SK-N-SH treated with all-trans-retinoic acid at 6 μM for 48 hours (cell line): Measurements from ENCODE around the gene SAMD4A.

ENCODE experiments used
- ATAC-seq: fragments of 200-7000 bp; cut with Tn5 transposase; 3 replicates; pipeline ENCODE4 v1.9.1; 2020; ENCODE audit warnings: mild to moderate bottlenecking, moderate library complexity
- ARNTL ChIP-seq: fragments of 450-650 bp; formaldehyde crosslinking; IDR thresholded peaks from 2 replicates; pipeline ENCODE4 v1.5.0; 2020; ENCODE audit warnings: low read depth, mild to moderate bottlenecking, moderate library complexity, borderline replicate concordance
- BACH2 ChIP-seq: fragments of 250-450 bp; sonication (Bioruptor Pico); IDR thresholded peaks from 2 replicates; pipeline ENCODE4 v1.9.0; 2021; ENCODE audit warnings: mild to moderate bottlenecking, borderline replicate concordance
- CSDC2 ChIP-seq: fragments of 250-450 bp; sonication (Bioruptor Pico); IDR thresholded peaks from 2 replicates; pipeline ENCODE4 v1.5.0; 2020; ENCODE audit warnings: mild to moderate bottlenecking, moderate library complexity
- ESRRG ChIP-seq: fragments of 250-450 bp; sonication (Bioruptor Pico); IDR thresholded peaks from 2 replicates; pipeline ENCODE4 v1.6.1; 2021; ENCODE audit warnings: mild to moderate bottlenecking
- GLIS3 ChIP-seq: fragments of 250-450 bp; sonication (Bioruptor Pico); IDR thresholded peaks from 2 replicates; pipeline ENCODE4 v1.5.0; 2020; ENCODE audit warnings: mild to moderate bottlenecking, moderate library complexity
- ISL1 ChIP-seq: fragments of 250-450 bp; sonication (Bioruptor Pico); IDR thresholded peaks from 2 replicates; pipeline ENCODE4 v2.1.2; 2022; ENCODE audit warnings: mild to moderate bottlenecking, moderate library complexity
- OSR1 ChIP-seq: fragments of 250-450 bp; sonication (Bioruptor Pico); IDR thresholded peaks from 2 replicates; pipeline ENCODE4 v1.8.0; 2022; ENCODE audit warnings: moderate library complexity, mild to moderate bottlenecking, inconsistent platforms
- PPARA ChIP-seq: fragments of 250-450 bp; sonication (Bioruptor Pico); IDR thresholded peaks from 2 replicates; pipeline ENCODE4 v1.5.0; 2020; ENCODE audit warnings: mild to moderate bottlenecking, borderline replicate concordance
- RARB ChIP-seq: fragments of 250-450 bp; sonication (Bioruptor Pico); IDR thresholded peaks from 2 replicates; pipeline ENCODE4 v1.8.0; 2021; ENCODE audit warnings: mild to moderate bottlenecking, moderate library complexity
- SNAI2 ChIP-seq: fragments of 250-450 bp; sonication (Bioruptor Pico); IDR thresholded peaks from 2 replicates; pipeline ENCODE4 v1.5.0; 2020; ENCODE audit warnings: mild to moderate bottlenecking, moderate library complexity
- TCF4 ChIP-seq: fragments of 250-450 bp; sonication (Bioruptor Pico); IDR thresholded peaks from 2 replicates; pipeline ENCODE4 v1.8.0; 2021; ENCODE audit warnings: mild to moderate bottlenecking, moderate library complexity, borderline replicate concordance
- TOX ChIP-seq: fragments of 250-450 bp; sonication (Bioruptor Pico); IDR thresholded peaks from 2 replicates; pipeline ENCODE4 v1.8.0; 2021; ENCODE audit warnings: mild to moderate bottlenecking, moderate library complexity, borderline replicate concordance
- TSHZ2 ChIP-seq: fragments of 250-450 bp; sonication (Bioruptor Pico); IDR thresholded peaks from 2 replicates; pipeline ENCODE4 v1.5.0; 2020; ENCODE audit warnings: mild to moderate bottlenecking, moderate library complexity
- ZC3H10 ChIP-seq: fragments of 250-450 bp; sonication (Bioruptor Pico); IDR thresholded peaks from 2 replicates; pipeline ENCODE4 v1.5.1; 2021; ENCODE audit warnings: mild to moderate bottlenecking, moderate library complexity
- ZFP30 ChIP-seq: fragments of 450-650 bp; formaldehyde crosslinking; IDR thresholded peaks from 2 replicates; pipeline ENCODE4 v1.5.0; 2022; ENCODE audit warnings: mild to moderate bottlenecking, moderate library complexity
- ZNF565 ChIP-seq: fragments of 450-650 bp; formaldehyde crosslinking; conservative IDR thresholded peaks from 2 replicates; pipeline ENCODE4 v1.5.0; 2020; ENCODE audit warnings: low read depth, mild to moderate bottlenecking, moderate library complexity
- ZNF70 ChIP-seq: fragments of 450-650 bp; formaldehyde crosslinking; IDR thresholded peaks from 2 replicates; pipeline ENCODE4 v1.5.0; 2020; ENCODE audit warnings: mild to moderate bottlenecking, moderate library complexity
- ZNF8 ChIP-seq: fragments of 450-650 bp; formaldehyde crosslinking; IDR thresholded peaks from 2 replicates; pipeline ENCODE4 v1.5.0; 2020; ENCODE audit warnings: mild to moderate bottlenecking, moderate library complexity
- TF ChIP-seq, protein P1 (sequence below): fragments of 250-450 bp; sonication (Bioruptor Pico); IDR thresholded peaks from 2 replicates; pipeline ENCODE4 v1.8.0; 2021; ENCODE audit warnings: low read depth, mild to moderate bottlenecking, moderate library complexity, borderline replicate concordance
- TF ChIP-seq, protein P2 (sequence below): fragments of 250-450 bp; sonication (Bioruptor Pico); IDR thresholded peaks from 2 replicates; pipeline ENCODE4 v1.5.1; 2020; ENCODE audit warnings: low read depth, mild to moderate bottlenecking, moderate library complexity
- TF ChIP-seq, protein P3 (sequence below): fragments of 250-450 bp; sonication (Bioruptor Pico); IDR thresholded peaks from 2 replicates; pipeline ENCODE4 v1.5.1; 2021; ENCODE audit warnings: mild to moderate bottlenecking, moderate library complexity
- TF ChIP-seq, protein P4 (sequence below): fragments of 250-450 bp; sonication (Bioruptor Pico); IDR thresholded peaks from 2 replicates; pipeline ENCODE4 v1.8.0; 2020; ENCODE audit warnings: mild to moderate bottlenecking, moderate library complexity, borderline replicate concordance

Gene SAMD4A

DNA sequence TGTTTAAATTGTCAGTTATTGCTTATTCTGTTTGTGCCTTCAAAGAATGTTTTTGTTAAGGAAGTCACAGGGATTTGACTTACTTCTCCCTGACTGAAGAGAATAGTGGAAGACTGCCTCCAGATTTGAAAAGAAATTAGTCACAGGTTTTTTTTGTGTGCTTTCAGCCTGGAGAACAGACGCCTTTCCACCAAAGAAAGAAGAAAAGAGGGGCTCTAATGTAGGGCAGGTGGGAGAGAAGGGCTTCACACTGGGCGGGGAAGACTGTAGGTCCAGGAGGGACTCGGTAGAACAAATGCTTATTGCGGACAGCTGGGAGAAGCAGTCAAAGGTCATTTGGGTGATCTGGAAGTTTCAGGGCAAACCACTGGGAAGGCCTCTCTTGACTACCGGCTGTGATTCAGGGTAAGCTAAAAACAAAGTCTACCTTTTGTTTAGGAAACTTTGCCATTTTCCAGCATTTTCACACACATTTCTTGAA, 76.8 kb downstream of the SAMD4A start:
- TF ChIP-seq, protein P1, sequence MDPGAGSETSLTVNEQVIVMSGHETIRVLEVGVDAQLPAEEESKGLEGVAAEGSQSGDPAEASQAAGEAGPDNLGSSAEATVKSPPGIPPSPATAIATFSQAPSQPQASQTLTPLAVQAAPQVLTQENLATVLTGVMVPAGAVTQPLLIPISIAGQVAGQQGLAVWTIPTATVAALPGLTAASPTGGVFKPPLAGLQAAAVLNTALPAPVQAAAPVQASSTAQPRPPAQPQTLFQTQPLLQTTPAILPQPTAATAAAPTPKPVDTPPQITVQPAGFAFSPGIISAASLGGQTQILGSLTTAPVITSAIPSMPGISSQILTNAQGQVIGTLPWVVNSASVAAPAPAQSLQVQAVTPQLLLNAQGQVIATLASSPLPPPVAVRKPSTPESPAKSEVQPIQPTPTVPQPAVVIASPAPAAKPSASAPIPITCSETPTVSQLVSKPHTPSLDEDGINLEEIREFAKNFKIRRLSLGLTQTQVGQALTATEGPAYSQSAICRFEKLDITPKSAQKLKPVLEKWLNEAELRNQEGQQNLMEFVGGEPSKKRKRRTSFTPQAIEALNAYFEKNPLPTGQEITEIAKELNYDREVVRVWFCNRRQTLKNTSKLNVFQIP: no peak
- TF ChIP-seq ZNF70 (CRISPR knock-in tag): no peak
- no peak for TF ChIP-seq ARNTL
- TF ChIP-seq, protein P2, sequence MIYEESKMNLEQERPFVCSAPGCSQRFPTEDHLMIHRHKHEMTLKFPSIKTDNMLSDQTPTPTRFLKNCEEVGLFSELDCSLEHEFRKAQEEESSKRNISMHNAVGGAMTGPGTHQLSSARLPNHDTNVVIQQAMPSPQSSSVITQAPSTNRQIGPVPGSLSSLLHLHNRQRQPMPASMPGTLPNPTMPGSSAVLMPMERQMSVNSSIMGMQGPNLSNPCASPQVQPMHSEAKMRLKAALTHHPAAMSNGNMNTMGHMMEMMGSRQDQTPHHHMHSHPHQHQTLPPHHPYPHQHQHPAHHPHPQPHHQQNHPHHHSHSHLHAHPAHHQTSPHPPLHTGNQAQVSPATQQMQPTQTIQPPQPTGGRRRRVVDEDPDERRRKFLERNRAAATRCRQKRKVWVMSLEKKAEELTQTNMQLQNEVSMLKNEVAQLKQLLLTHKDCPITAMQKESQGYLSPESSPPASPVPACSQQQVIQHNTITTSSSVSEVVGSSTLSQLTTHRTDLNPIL (CRISPR knock-in tag): no peak
- TF ChIP-seq ESRRG (CRISPR knock-in tag): no peak
- TF ChIP-seq PPARA (CRISPR knock-in tag): no peak
- no peak for TF ChIP-seq OSR1
- no peak for TF ChIP-seq ZC3H10 (CRISPR knock-in tag)
- TF ChIP-seq, protein P3, sequence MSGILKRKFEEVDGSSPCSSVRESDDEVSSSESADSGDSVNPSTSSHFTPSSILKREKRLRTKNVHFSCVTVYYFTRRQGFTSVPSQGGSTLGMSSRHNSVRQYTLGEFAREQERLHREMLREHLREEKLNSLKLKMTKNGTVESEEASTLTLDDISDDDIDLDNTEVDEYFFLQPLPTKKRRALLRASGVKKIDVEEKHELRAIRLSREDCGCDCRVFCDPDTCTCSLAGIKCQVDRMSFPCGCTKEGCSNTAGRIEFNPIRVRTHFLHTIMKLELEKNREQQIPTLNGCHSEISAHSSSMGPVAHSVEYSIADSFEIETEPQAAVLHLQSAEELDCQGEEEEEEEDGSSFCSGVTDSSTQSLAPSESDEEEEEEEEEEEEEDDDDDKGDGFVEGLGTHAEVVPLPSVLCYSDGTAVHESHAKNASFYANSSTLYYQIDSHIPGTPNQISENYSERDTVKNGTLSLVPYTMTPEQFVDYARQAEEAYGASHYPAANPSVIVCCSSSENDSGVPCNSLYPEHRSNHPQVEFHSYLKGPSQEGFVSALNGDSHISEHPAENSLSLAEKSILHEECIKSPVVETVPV (CRISPR knock-in tag): no peak
- TF ChIP-seq GLIS3 (CRISPR knock-in tag): no peak
- TF ChIP-seq TCF4 (CRISPR knock-in tag): no peak
- no peak for TF ChIP-seq ZFP30 (CRISPR knock-in tag)
- no peak for TF ChIP-seq ZNF8
- TF ChIP-seq SNAI2 (CRISPR knock-in tag): no peak
- TF ChIP-seq ZNF565 (CRISPR knock-in tag): no peak
- no peak for ATAC-seq

DNA sequence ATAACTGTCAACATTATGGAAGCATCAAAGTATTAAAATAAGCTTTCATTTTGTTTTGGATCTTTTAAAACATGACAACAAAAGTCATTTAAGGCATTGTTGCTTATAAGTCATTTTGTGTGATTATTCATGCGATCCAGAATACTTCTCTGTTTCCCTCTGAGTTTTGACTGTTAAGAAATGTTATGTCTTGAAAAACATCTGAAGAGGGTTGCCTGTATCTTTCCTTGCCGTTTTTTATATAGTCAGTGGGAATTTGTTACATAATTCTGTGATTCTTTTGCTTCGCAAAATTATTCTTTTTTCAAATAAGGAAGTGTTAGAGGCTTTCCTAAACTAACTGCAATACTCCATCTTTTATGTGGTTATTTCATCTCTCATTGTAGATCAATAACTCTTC, 78.7 kb downstream of the SAMD4A start:
- TF ChIP-seq SNAI2 (CRISPR knock-in tag): no peak
- TF ChIP-seq, protein P1: no peak
- TF ChIP-seq GLIS3 (CRISPR knock-in tag): no peak
- no peak for TF ChIP-seq TCF4 (CRISPR knock-in tag)
- no peak for TF ChIP-seq ARNTL
- TF ChIP-seq TSHZ2 (CRISPR knock-in tag): no peak
- TF ChIP-seq PPARA (CRISPR knock-in tag): no peak
- no peak for TF ChIP-seq ZFP30 (CRISPR knock-in tag)
- TF ChIP-seq TOX: no peak
- no peak for TF ChIP-seq ISL1 (CRISPR knock-in tag)
- no peak for TF ChIP-seq ZNF70 (CRISPR knock-in tag)
- TF ChIP-seq RARB: no peak
- TF ChIP-seq CSDC2: no peak
- no peak for TF ChIP-seq OSR1
- no peak for TF ChIP-seq ZC3H10 (CRISPR knock-in tag)
- no peak for TF ChIP-seq BACH2 (CRISPR knock-in tag)
- TF ChIP-seq, protein P2 (CRISPR knock-in tag): no peak
- TF ChIP-seq, protein P4, sequence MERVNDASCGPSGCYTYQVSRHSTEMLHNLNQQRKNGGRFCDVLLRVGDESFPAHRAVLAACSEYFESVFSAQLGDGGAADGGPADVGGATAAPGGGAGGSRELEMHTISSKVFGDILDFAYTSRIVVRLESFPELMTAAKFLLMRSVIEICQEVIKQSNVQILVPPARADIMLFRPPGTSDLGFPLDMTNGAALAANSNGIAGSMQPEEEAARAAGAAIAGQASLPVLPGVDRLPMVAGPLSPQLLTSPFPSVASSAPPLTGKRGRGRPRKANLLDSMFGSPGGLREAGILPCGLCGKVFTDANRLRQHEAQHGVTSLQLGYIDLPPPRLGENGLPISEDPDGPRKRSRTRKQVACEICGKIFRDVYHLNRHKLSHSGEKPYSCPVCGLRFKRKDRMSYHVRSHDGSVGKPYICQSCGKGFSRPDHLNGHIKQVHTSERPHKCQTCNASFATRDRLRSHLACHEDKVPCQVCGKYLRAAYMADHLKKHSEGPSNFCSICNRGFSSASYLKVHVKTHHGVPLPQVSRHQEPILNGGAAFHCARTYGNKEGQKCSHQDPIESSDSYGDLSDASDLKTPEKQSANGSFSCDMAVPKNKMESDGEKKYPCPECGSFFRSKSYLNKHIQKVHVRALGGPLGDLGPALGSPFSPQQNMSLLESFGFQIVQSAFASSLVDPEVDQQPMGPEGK (CRISPR knock-in tag): no peak
- TF ChIP-seq ZNF8: no peak
- no peak for ATAC-seq
